Ovary (tissue), 9 donors: Measurements from ENCODE around the gene ZNF738. TPM values are rescaled to one million over a fixed set of nuclear protein-coding genes. Genes with fewer than 3 reads are reported as not detected.

ENCODE experiments used
- DNase-seq, 5 donors: peaks; one replicate each; pipeline ENCODE4 v3.0.0-alpha.2; 2019 to 2020
- H3K27ac ChIP-seq, 2 donors: fragments of 200-600 bp; one replicate each; pipeline versions ENCODE4 v1.5.1 to v1.8.0; 2019 to 2022
- H3K27me3 ChIP-seq: fragments of 200-600 bp; one replicate; pipeline ENCODE4 v1.8.0; 2022
- H3K36me3 ChIP-seq: fragments of 200-600 bp; sonication (generic); one replicate; pipeline ENCODE4 v1.5.1; 2019
- H3K4me1 ChIP-seq: one replicate; pipeline ENCODE4 v1.8.1; 2013; ENCODE audit warnings: mild to moderate bottlenecking, moderate library complexity; ENCODE audit not compliant: insufficient read depth
- H3K4me3 ChIP-seq: fragments of 200-600 bp; sonication (generic); one replicate; pipeline ENCODE4 v1.5.1; 2017
- H3K9me3 ChIP-seq, 2 donors: fragments of 200-600 bp in 1 of 2; sonication (generic) in 1 of 2; one replicate each; pipeline versions ENCODE4 v1.5.1 to v1.8.1; 2013 to 2019; ENCODE audit warnings: mild to moderate bottlenecking in 1 of 2, moderate library complexity in 1 of 2
- CTCF ChIP-seq, 3 donors: fragments of 450-650 bp in 2 of 3; fragments of 200-600 bp in 1 of 3; IDR thresholded peaks; one replicate each; pipeline versions ENCODE4 v1.5.1 to v1.8.0; 2016 to 2022; ENCODE audit warnings: antibody characterized with exemption in 3 of 3, mild to moderate bottlenecking in 1 of 3
- EP300 ChIP-seq: sonication (generic); formaldehyde crosslinking; IDR thresholded peaks from one replicate; pipeline ENCODE4 v1.6.1; 2017; ENCODE audit warnings: antibody characterized with exemption
- POLR2A ChIP-seq: fragments of 450-650 bp; IDR thresholded peaks from one replicate; pipeline ENCODE4 v1.6.1; 2017; ENCODE audit warnings: antibody characterized with exemption, mild to moderate bottlenecking, moderate library complexity
- WGBS, 3 donors: extraction: QIAGEN DNeasy Blood & Tissue Kit in 1 of 3; methylation state at CpG; one replicate each; pipeline versions ENCODE4 v1.1.5 to v1.1.7; 2013 to 2017; 5-methylcytosine and 5-hydroxymethylcytosine counted together
- intact Hi-C, 4 donors: fragments of 100-400 bp; cut with DNase I; formaldehyde crosslinking; loops; one replicate each; pipeline versions ENCODE4 v1.11.0 to v1.15.1; 2022 to 2023
- polyA plus RNA-seq, 2 donors: library from polyadenylated mRNA; stranded (reverse); fragments of 200-250 nt in 1 of 2; fragments of 350-450 nt in 1 of 2; fragmentation: Illumina TruSeq in 1 of 2; extraction: RNeasy Lipid Tissue Mini Kit (QIAGEN cat#74804) in 1 of 2; gene quantifications; one replicate each; pipeline ENCODE4 v1.2.3, GENCODE V29; 2013 to 2014
- total RNA-seq, 7 donors: library from RNA; depleted of rRNA in 2 of 7; stranded (reverse); fragments of >200 nt in 2 of 7; fragmentation: NEBNext Ultra II Directional in 3 of 7; extraction: Animal tissue kit (Norgen Biotek cat#: 25700) in 3 of 7; gene quantifications; one replicate each; pipeline versions ENCODE4 v1.1.0 to v1.2.4, GENCODE V29; 2016 to 2023
- donor health status: DM: no; HTN: no; CAD: no; lungs with moderate emphysema.
- donor health status: DM: no; HTN: no; CAD: no.
- donor health status: Bipolar disorder and iron deficiency.
- donor health status: DM: yes; HTN: yes; CAD: no.
- donor health status: DM: no; HTN: no; CAD: no.
- donor health status: DM: yes; HTN: yes; CAD: no.

Gene ZNF738
- total and polyA plus RNA-seq, 9 donors, result 4.0 to 12.2 (median 9.1) TPM

- Histone ChIP-seq H3K27ac (peak overlapping the region in 1 of 2 donors; percentile 65), H3K27me3 (no peaks in the 10 kb centered on the region), H3K9me3 (no peaks in the 10 kb centered on the region), H3K4me3 (no peak overlapping the region), H3K36me3 (no peaks in the 10 kb centered on the region), H3K4me1 (peaks cover 17% of the 10 kb centered on the region)
- WGBS, 3 donors, result 74 to 76% (median 76%) methylated on average over 4 of the region's 4 CpGs
- TF ChIP-seq EP300 (no peak), CTCF (IDR thresholded peaks at IDR 0.05) (no peak), POLR2A (no peak)
- intact Hi-C loops, result no loop called here
- DNase-seq, result no peak
These were observed 36.8 kb upstream of the ZNF738 start for GRCh38 chr19:21321996-21322395.

GRCh38 chr19:21322528-21322927, 36.3 kb upstream of the ZNF738 start:
- peak in 2 of 5 donors; percentile 19 to 24 for DNase-seq
- H3K4me3 ChIP-seq, result no peak overlapping the region
- intact Hi-C loops, result no loop called here

GRCh38 chr19:21323000-21323399, 35.8 kb upstream of the ZNF738 start:
- no peaks in the 10 kb centered on the region for H3K27me3 ChIP-seq
- DNase-seq, result no peak
- H3K4me3 ChIP-seq, result no peak overlapping the region
- H3K27ac ChIP-seq, result peak overlapping the region in 1 of 2 donors; percentile 65
- no peaks in the 10 kb centered on the region for H3K9me3 ChIP-seq
- TF ChIP-seq POLR2A (no peak), CTCF (IDR thresholded peaks at IDR 0.05) (no peak), EP300 (no peak)
- H3K36me3 ChIP-seq, result no peaks in the 10 kb centered on the region
- intact Hi-C loops, result no loop called here
- H3K4me1 ChIP-seq, result peaks cover 14% of the 10 kb centered on the region
- 20 to 26% (median 24%) methylated on average over 2 of the region's 2 CpGs for WGBS, 3 donors

More at GRCh38 chr19:21322528-21322927, 36.3 kb upstream of the ZNF738 start:
- no peaks in the 10 kb centered on the region for H3K36me3 ChIP-seq
- H3K9me3 ChIP-seq, result no peaks in the 10 kb centered on the region
- H3K27ac ChIP-seq, result peak overlapping the region in 1 of 2 donors; percentile 65
- no peaks in the 10 kb centered on the region for H3K27me3 ChIP-seq
- WGBS, 3 donors, result 60 to 68% (median 64%) methylated on average over 8 of the region's 8 CpGs
- H3K4me1 ChIP-seq, result peaks cover 19% of the 10 kb centered on the region
- no peak for TF ChIP-seq POLR2A
- TF ChIP-seq EP300, result no peak
- TF ChIP-seq CTCF (IDR thresholded peaks at IDR 0.05), result no peak

- Histone ChIP-seq H3K27me3 (no peaks in the 10 kb centered on the region), H3K4me3 (no peak overlapping the region), H3K27ac (no peak overlapping the region), H3K4me1 (peaks cover 13% of the 10 kb centered on the region), H3K36me3 (no peaks in the 10 kb centered on the region), H3K9me3 (no peaks in the 10 kb centered on the region)
- no peak for TF ChIP-seq EP300
- no peak for TF ChIP-seq POLR2A
- TF ChIP-seq CTCF (IDR thresholded peaks at IDR 0.05), result no peak
- DNase-seq, result no peak
- 97 to 98% (median 97%) methylated on average over 2 of the region's 2 CpGs for WGBS, 3 donors
- intact Hi-C loops, result no loop called here
These were observed 32.6 kb upstream of the ZNF738 start for GRCh38 chr19:21326169-21326568.
